Measurements from ENCODE around the gene SAV1. TPM values are rescaled to one million over a fixed set of nuclear protein-coding genes. Genes with fewer than 3 reads are reported as not detected.

Gene SAV1
- total and polyA plus RNA-seq, 2 of the 4 experiments (the other 2 are of a cell fraction) = 17.0 to 18.8 TPM

DNA sequence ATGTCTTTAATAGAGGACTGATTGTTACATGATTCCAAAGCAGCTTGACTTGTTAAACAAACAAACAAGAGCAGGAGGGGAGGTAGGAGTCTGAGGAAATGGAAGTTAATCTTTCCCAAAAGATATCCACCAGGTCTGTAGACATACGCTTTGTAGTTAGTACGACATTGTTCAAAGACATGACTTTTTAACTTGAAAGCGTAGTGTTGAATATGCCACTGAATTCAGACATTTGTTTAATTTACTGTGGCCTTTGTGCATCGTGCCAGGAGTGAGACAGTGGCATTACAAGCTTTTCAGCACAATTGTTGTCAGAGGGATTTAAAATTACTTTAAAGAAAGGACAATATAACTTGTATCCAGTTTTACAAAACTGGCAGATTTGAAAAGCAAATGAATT is 53.0 kb downstream of the SAV1 start:
- in situ Hi-C loops (cut with MboI; ENCODE audit: low sequenced_read_pairs) = no loop called here
- no peak overlapping the region for H2BK120ac ChIP-seq (ENCODE audit: low read depth, low read length)
- dilution Hi-C loops (cut with HindIII; ENCODE audit: low sequenced_read_pairs, unreplicated experiment) = no loop called here
- no peak for TF ChIP-seq CEBPB (IDR thresholded peaks at IDR 0.05; ENCODE audit: low read depth, low read length)
- TF ChIP-seq, protein P1, sequence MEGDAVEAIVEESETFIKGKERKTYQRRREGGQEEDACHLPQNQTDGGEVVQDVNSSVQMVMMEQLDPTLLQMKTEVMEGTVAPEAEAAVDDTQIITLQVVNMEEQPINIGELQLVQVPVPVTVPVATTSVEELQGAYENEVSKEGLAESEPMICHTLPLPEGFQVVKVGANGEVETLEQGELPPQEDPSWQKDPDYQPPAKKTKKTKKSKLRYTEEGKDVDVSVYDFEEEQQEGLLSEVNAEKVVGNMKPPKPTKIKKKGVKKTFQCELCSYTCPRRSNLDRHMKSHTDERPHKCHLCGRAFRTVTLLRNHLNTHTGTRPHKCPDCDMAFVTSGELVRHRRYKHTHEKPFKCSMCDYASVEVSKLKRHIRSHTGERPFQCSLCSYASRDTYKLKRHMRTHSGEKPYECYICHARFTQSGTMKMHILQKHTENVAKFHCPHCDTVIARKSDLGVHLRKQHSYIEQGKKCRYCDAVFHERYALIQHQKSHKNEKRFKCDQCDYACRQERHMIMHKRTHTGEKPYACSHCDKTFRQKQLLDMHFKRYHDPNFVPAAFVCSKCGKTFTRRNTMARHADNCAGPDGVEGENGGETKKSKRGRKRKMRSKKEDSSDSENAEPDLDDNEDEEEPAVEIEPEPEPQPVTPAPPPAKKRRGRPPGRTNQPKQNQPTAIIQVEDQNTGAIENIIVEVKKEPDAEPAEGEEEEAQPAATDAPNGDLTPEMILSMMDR (conservative IDR thresholded peaks at IDR 0.05; ENCODE audit: low read depth, low read length) = no peak
- TF ChIP-seq NFE2L2 (IDR thresholded peaks at IDR 0.05; ENCODE audit: low read depth, low read length) = no peak
- no peak for TF ChIP-seq RAD21 (IDR thresholded peaks at IDR 0.05; ENCODE audit: low read length)
- no peak for TF ChIP-seq POLR2A (IDR thresholded peaks at IDR 0.05; ENCODE audit: low read depth, low read length)
- TF ChIP-seq MAZ (IDR thresholded peaks at IDR 0.05; ENCODE audit: borderline replicate concordance, low read depth, low read length) = no peak
- TF ChIP-seq, protein P2, sequence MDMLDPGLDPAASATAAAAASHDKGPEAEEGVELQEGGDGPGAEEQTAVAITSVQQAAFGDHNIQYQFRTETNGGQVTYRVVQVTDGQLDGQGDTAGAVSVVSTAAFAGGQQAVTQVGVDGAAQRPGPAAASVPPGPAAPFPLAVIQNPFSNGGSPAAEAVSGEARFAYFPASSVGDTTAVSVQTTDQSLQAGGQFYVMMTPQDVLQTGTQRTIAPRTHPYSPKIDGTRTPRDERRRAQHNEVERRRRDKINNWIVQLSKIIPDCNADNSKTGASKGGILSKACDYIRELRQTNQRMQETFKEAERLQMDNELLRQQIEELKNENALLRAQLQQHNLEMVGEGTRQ (IDR thresholded peaks at IDR 0.05; ENCODE audit: low read depth, low read length) = no peak
- no peak for TF ChIP-seq SMC3 (IDR thresholded peaks at IDR 0.05; ENCODE audit: low read depth, low read length)
- TF ChIP-seq RCOR1 (IDR thresholded peaks at IDR 0.05; ENCODE audit: insufficient replicate concordance, low read length) = no peak
- TF ChIP-seq, protein P3, sequence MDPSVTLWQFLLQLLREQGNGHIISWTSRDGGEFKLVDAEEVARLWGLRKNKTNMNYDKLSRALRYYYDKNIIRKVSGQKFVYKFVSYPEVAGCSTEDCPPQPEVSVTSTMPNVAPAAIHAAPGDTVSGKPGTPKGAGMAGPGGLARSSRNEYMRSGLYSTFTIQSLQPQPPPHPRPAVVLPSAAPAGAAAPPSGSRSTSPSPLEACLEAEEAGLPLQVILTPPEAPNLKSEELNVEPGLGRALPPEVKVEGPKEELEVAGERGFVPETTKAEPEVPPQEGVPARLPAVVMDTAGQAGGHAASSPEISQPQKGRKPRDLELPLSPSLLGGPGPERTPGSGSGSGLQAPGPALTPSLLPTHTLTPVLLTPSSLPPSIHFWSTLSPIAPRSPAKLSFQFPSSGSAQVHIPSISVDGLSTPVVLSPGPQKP (IDR thresholded peaks at IDR 0.05; ENCODE audit: borderline replicate concordance, low read depth, low read length) = no peak
- no peak for TF ChIP-seq MAFK (IDR thresholded peaks at IDR 0.05; ENCODE audit: low read depth, low read length)
- TF ChIP-seq RFX5 (IDR thresholded peaks at IDR 0.05; ENCODE audit: low read depth, low read length) = no peak
- no peak for TF ChIP-seq CHD1 (IDR thresholded peaks at IDR 0.05; ENCODE audit: low read depth, low read length)
- TF ChIP-seq BHLHE40 (IDR thresholded peaks at IDR 0.05; ENCODE audit: low read depth, low read length) = no peak
- TF ChIP-seq FOS (IDR thresholded peaks at IDR 0.05; ENCODE audit: low read depth, low read length) = no peak
- H3K4me3 ChIP-seq (ENCODE audit: insufficient read depth, low read depth, low read length) = no peak overlapping the region
- no peak overlapping the region for H3K4me2 ChIP-seq (ENCODE audit: low read depth, low read length)
- no peak for DNase-seq
- H3K4ac ChIP-seq (ENCODE audit: low read depth, low read length) = no peak overlapping the region
- no peak overlapping the region for H3K56ac ChIP-seq (ENCODE audit: extremely low read depth, insufficient read depth, low read length)
- no peak for ATAC-seq (ENCODE audit: low read depth)
- H2BK15ac ChIP-seq (ENCODE audit: low read depth, low read length) = no peak overlapping the region
- H3K23ac ChIP-seq (ENCODE audit: low read depth, low read length) = no peak overlapping the region
- H2AK5ac ChIP-seq (ENCODE audit: low read depth, low read length) = no peak overlapping the region
- intact Hi-C loops (cut with micrococcal nuclease) = no loop called here
- H2AFZ ChIP-seq (replicated peaks; ENCODE audit: low read length, poor library complexity) = no peak overlapping the region
- no peak overlapping the region for H4K5ac ChIP-seq (ENCODE audit: low read depth, low read length)
- no peak overlapping the region for H3K27ac ChIP-seq (ENCODE audit: insufficient read depth, low read length)
- H3K79me1 ChIP-seq (ENCODE audit: low read depth in 1 of 2, low read length in 2 of 2) = no peaks in the 10 kb centered on the region
- ChIA-PET CTCF (interaction anchor here (0.6 to 2.2 kb wide), 3 partner anchors 19 to 634 kb away, joined by 3 to 8 read pairs (median 5); no protein-coding TSS in a partner anchor), POLR2A (ENCODE audit: unreplicated experiment) (no interaction called here)
- H4K91ac ChIP-seq (ENCODE audit: insufficient read depth, low read depth, low read length) = no peak overlapping the region
- H2BK5ac ChIP-seq (ENCODE audit: low read depth, low read length, poor library complexity, severe bottlenecking) = no peak overlapping the region
- H3K27me3 ChIP-seq (ENCODE audit: control insufficient read depth, insufficient read depth, low read length) = no peaks in the 10 kb centered on the region
- H3K18ac ChIP-seq (ENCODE audit: low read depth, low read length) = no peak overlapping the region
- H3K14ac ChIP-seq (replicated peaks; ENCODE audit: low read depth, low read length) = no peak overlapping the region
- H3K9me3 ChIP-seq (ENCODE audit: control insufficient read depth, insufficient read depth, low read length) = no peaks in the 10 kb centered on the region
- H3K4me1 ChIP-seq (ENCODE audit: control insufficient read depth, insufficient read depth, low read length) = no peaks in the 10 kb centered on the region
- H3K9me1 ChIP-seq (ENCODE audit: insufficient read depth, low read length) = no peaks in the 10 kb centered on the region
- no peak overlapping the region for H3K9ac ChIP-seq (ENCODE audit: low read depth, low read length)
- no peak overlapping the region for H4K8ac ChIP-seq (ENCODE audit: low read depth in 2 of 2, low read length in 2 of 2)
- BruUV-seq (replicated peaks) = no TSS peak
- no peaks in the 10 kb centered on the region for H4K20me1 ChIP-seq (ENCODE audit: insufficient read depth, low read length)
- no peaks in the 10 kb centered on the region for H3K36me3 ChIP-seq (ENCODE audit: control insufficient read depth, insufficient read depth, low read length)
- H2BK20ac ChIP-seq (ENCODE audit: low read depth, low read length) = no peak overlapping the region
- H2AK9ac ChIP-seq (replicated peaks; ENCODE audit: low read depth, low read length, poor library complexity) = no peak overlapping the region
- no CpG with 5 or more reads among the region's 4 CpGs for WGBS, 2 experiments (ENCODE audit: extremely low coverage in 2 of 2, insufficient read length in 1 of 2)
